HG02884 (cell line): ENCODE results near the gene HSPB2.
"Not testable (repeated sequence)": the region's sequence is repeated elsewhere in the genome, so short reads cannot be mapped to it uniquely, and the experiment has no call there.

ENCODE experiments used
- ATAC-seq: cut with Tn5 transposase; IDR thresholded peaks from one replicate; pipeline ENCODE4 v1.9.1; 2021; ENCODE audit warnings: mild to moderate bottlenecking, moderate library complexity; ENCODE audit not compliant: unreplicated experiment

HSPB2 gene

GRCh38 chr11:111912535-111912934 lies at the start of gene HSPB2:
Gene HSPB2 (plus strand): TSS chr11:111912734. CDS start chr11:111912830, 96 bp downstream.
- ATAC-seq: no peak

GRCh38 chr11:111870113-111870512 lies 42.4 kb upstream of the HSPB2 start:
- no peak for ATAC-seq

- ATAC-seq: peak; percentile 7
Measured at GRCh38 chr11:111870522-111870885, 42.0 kb upstream of the HSPB2 start.

- ATAC-seq: peak; percentile 84
Measured at GRCh38 chr11:111870886-111871692, 41.4 kb upstream of the HSPB2 start, which contains the start of gene ALG9. Gene ALG9 (minus strand): TSS chr11:111871581. CDS start chr11:111871482, 99 bp downstream.

- ATAC-seq: no peak
Measured at GRCh38 chr11:111871693-111872161, 40.8 kb upstream of the HSPB2 start.

- peak; percentile 6 for ATAC-seq
Measured at GRCh38 chr11:111878385-111878848, 34.1 kb upstream of the HSPB2 start.

- ATAC-seq: peak; percentile 84
Measured at GRCh38 chr11:111878849-111879636, 33.5 kb upstream of the HSPB2 start, which contains the start of the genes CFAP68 and FDXACB1. Gene CFAP68 (plus strand): TSS chr11:111879541. CDS start chr11:111879561, 20 bp downstream. Gene FDXACB1 (minus strand): TSS chr11:111879165. CDS start chr11:111879132, 33 bp downstream.

- ATAC-seq: peak; percentile 4
Measured at GRCh38 chr11:111879637-111879960, 32.9 kb upstream of the HSPB2 start.

GRCh38 chr11:111882202-111882601 lies 30.3 kb upstream of the HSPB2 start:
- no peak for ATAC-seq

GRCh38 chr11:111885053-111885452 lies 27.5 kb upstream of the HSPB2 start:
- not testable (repeated sequence) for ATAC-seq

GRCh38 chr11:111886032-111886431 lies 26.5 kb upstream of the HSPB2 start:
- no peak for ATAC-seq

- ATAC-seq: no peak
Measured at GRCh38 chr11:111886844-111887243, 25.7 kb upstream of the HSPB2 start.

GRCh38 chr11:111905411-111905810 lies 7.1 kb upstream of the HSPB2 start:
- ATAC-seq: no peak

- no peak for ATAC-seq
Measured at GRCh38 chr11:111906680-111907079, 5.9 kb upstream of the HSPB2 start.

- ATAC-seq: no peak
Measured at GRCh38 chr11:111908639-111909305, 3.8 kb upstream of the HSPB2 start.

GRCh38 chr11:111909378-111909777 lies 3.2 kb upstream of the HSPB2 start:
- ATAC-seq: no peak

GRCh38 chr11:111910676-111911562 lies 1.6 kb upstream of the HSPB2 start:
- no peak for ATAC-seq

GRCh38 chr11:111911563-111912401 lies 752 bp upstream of the HSPB2 start, which contains the start of gene CRYAB:
Gene CRYAB (minus strand): TSS chr11:111911770. CDS start chr11:111911724, 46 bp downstream.
- ATAC-seq: no peak
